IPS-20b (cell line): Measurements from ENCODE around the gene CA12.
A peak's percentile ranks its signal among the peaks of the same experiment; 100 is the strongest.
"Not testable (repeated sequence)": the region's sequence is repeated elsewhere in the genome, so short reads cannot be mapped to it uniquely, and the experiment has no call there.

Experiments
- H3K27ac ChIP-seq: one replicate; pipeline ENCODE4 v1.5.1; 2013; ENCODE audit warnings: low read length
- H3K27me3 ChIP-seq: 2 replicates; pipeline ENCODE4 v1.6.1; 2013; ENCODE audit warnings: mild to moderate bottlenecking, low read length, inconsistent platforms; ENCODE audit not compliant: insufficient read depth
- H3K36me3 ChIP-seq: 2 replicates; pipeline ENCODE4 v1.6.1; 2013; ENCODE audit warnings: low read depth, mild to moderate bottlenecking, inconsistent platforms, low read length, moderate library complexity; ENCODE audit not compliant: insufficient read depth
- H3K4me1 ChIP-seq: 2 replicates; pipeline ENCODE4 v1.6.1; 2013; ENCODE audit warnings: mild to moderate bottlenecking, control low read depth, inconsistent platforms, low read length, moderate library complexity; ENCODE audit not compliant: insufficient read depth
- H3K4me3 ChIP-seq: 2 replicates; pipeline ENCODE4 v1.5.1; 2013; ENCODE audit warnings: mild to moderate bottlenecking, low read length, inconsistent platforms
- H3K9ac ChIP-seq: 2 replicates; pipeline ENCODE4 v1.6.1; 2013; ENCODE audit warnings: low read depth, mild to moderate bottlenecking, inconsistent platforms, low read length, moderate library complexity
- H3K9me3 ChIP-seq: 2 replicates; pipeline ENCODE4 v1.6.1; 2013; ENCODE audit warnings: mild to moderate bottlenecking, low read depth, low read length, inconsistent platforms; ENCODE audit not compliant: insufficient read depth

The CA12 gene

GRCh38 chr15:63324770-63325169 lies 56.9 kb downstream of the CA12 start:
- no peak overlapping the region for H3K27ac ChIP-seq

GRCh38 chr15:63323798-63324563 lies 57.7 kb downstream of the CA12 start:
- no peaks in the 10 kb centered on the region for H3K27me3 ChIP-seq
- H3K27ac ChIP-seq: no peak overlapping the region
- no peak overlapping the region for H3K4me3 ChIP-seq
- no peaks in the 10 kb centered on the region for H3K9me3 ChIP-seq
- peaks cover 3% of the 10 kb centered on the region; the same call in 1 of the 2 replicates for H3K4me1 ChIP-seq
- no peaks in the 10 kb centered on the region for H3K36me3 ChIP-seq
- no peak overlapping the region for H3K9ac ChIP-seq

More at GRCh38 chr15:63324770-63325169, 56.9 kb downstream of the CA12 start:
- Histone ChIP-seq H3K9ac (no peak overlapping the region), H3K9me3 (no peaks in the 10 kb centered on the region), H3K4me3 (no peak overlapping the region), H3K36me3 (no peaks in the 10 kb centered on the region), H3K27me3 (no peaks in the 10 kb centered on the region), H3K4me1 (peaks cover 3% of the 10 kb centered on the region; the same call in 1 of the 2 replicates)

GRCh38 chr15:63322541-63322940 lies 59.1 kb downstream of the CA12 start:
- Histone ChIP-seq H3K4me3 (no peak overlapping the region), H3K9me3 (no peaks in the 10 kb centered on the region), H3K36me3 (no peaks in the 10 kb centered on the region), H3K4me1 (peaks cover 3% of the 10 kb centered on the region; the same call in 1 of the 2 replicates), H3K27me3 (no peaks in the 10 kb centered on the region), H3K9ac (no peak overlapping the region), H3K27ac (no peak overlapping the region)

- Histone ChIP-seq H3K9me3 (no peaks in the 10 kb centered on the region), H3K27ac (no peak overlapping the region), H3K9ac (no peak overlapping the region), H3K36me3 (no peaks in the 10 kb centered on the region), H3K4me3 (no peak overlapping the region), H3K27me3 (no peaks in the 10 kb centered on the region), H3K4me1 (peaks cover 4% of the 10 kb centered on the region; the same call in 1 of the 2 replicates)
Measured at GRCh38 chr15:63321462-63321861, 60.2 kb downstream of the CA12 start.

- H3K36me3 ChIP-seq, H3K4me1 ChIP-seq, H3K4me3 ChIP-seq, H3K9me3 ChIP-seq, H3K9ac ChIP-seq, H3K27me3 ChIP-seq, H3K27ac ChIP-seq: not testable (repeated sequence)
Measured at GRCh38 chr15:63320981-63321380, 60.7 kb downstream of the CA12 start.

- H3K27ac ChIP-seq, H3K9ac ChIP-seq: not testable (repeated sequence)
Measured at GRCh38 chr15:63320446-63320845, 61.2 kb downstream of the CA12 start.

GRCh38 chr15:63319065-63319464 lies 62.6 kb downstream of the CA12 start:
- Histone ChIP-seq H3K27me3 (no peaks in the 10 kb centered on the region), H3K27ac (no peak overlapping the region), H3K9ac (no peak overlapping the region), H3K36me3 (no peaks in the 10 kb centered on the region), H3K4me3 (no peak overlapping the region), H3K9me3 (no peaks in the 10 kb centered on the region), H3K4me1 (peaks cover 24% of the 10 kb centered on the region)

More at GRCh38 chr15:63320446-63320845, 61.2 kb downstream of the CA12 start:
- not testable (repeated sequence) for H3K9me3 ChIP-seq, H3K4me3 ChIP-seq, H3K36me3 ChIP-seq, H3K27me3 ChIP-seq
- peaks cover 12% of the 10 kb centered on the region for H3K4me1 ChIP-seq

GRCh38 chr15:63318344-63318743 lies 63.3 kb downstream of the CA12 start:
- no peaks in the 10 kb centered on the region for H3K9me3 ChIP-seq
- H3K27me3 ChIP-seq: no peaks in the 10 kb centered on the region
- no peak overlapping the region for H3K9ac ChIP-seq

GRCh38 chr15:63314409-63314808 lies 67.2 kb downstream of the CA12 start:
- Histone ChIP-seq H3K9me3 (no peaks in the 10 kb centered on the region), H3K4me1 (peaks cover 42% of the 10 kb centered on the region), H3K27ac (no peak overlapping the region), H3K36me3 (no peaks in the 10 kb centered on the region), H3K4me3 (no peak overlapping the region), H3K9ac (no peak overlapping the region), H3K27me3 (no peaks in the 10 kb centered on the region)

More at GRCh38 chr15:63318344-63318743, 63.3 kb downstream of the CA12 start:
- no peaks in the 10 kb centered on the region for H3K36me3 ChIP-seq
- H3K27ac ChIP-seq: no peak overlapping the region
- H3K4me3 ChIP-seq: no peak overlapping the region
- H3K4me1 ChIP-seq: peaks cover 29% of the 10 kb centered on the region

GRCh38 chr15:63313825-63314224 lies 67.8 kb downstream of the CA12 start:
- no peak overlapping the region for H3K9ac ChIP-seq
- H3K9me3 ChIP-seq: no peaks in the 10 kb centered on the region
- peaks cover 42% of the 10 kb centered on the region for H3K4me1 ChIP-seq
- no peak overlapping the region for H3K4me3 ChIP-seq
- no peaks in the 10 kb centered on the region for H3K36me3 ChIP-seq
- H3K27ac ChIP-seq: no peak overlapping the region
- H3K27me3 ChIP-seq: no peaks in the 10 kb centered on the region

- Histone ChIP-seq H3K27me3 (no peaks in the 10 kb centered on the region), H3K4me3 (peak overlapping the region; percentile 40), H3K9ac (no peak overlapping the region), H3K9me3 (no peaks in the 10 kb centered on the region), H3K27ac (no peak overlapping the region), H3K36me3 (no peaks in the 10 kb centered on the region), H3K4me1 (peaks cover 42% of the 10 kb centered on the region)
Measured at GRCh38 chr15:63312286-63312685, 69.4 kb downstream of the CA12 start.

- no peaks in the 10 kb centered on the region for H3K27me3 ChIP-seq
- H3K36me3 ChIP-seq: peaks cover 13% of the 10 kb centered on the region
- H3K4me1 ChIP-seq: peaks cover 33% of the 10 kb centered on the region
- H3K9ac ChIP-seq: no peak overlapping the region
- no peaks in the 10 kb centered on the region for H3K9me3 ChIP-seq
- no peak overlapping the region for H3K27ac ChIP-seq
- H3K4me3 ChIP-seq: no peak overlapping the region
Measured at GRCh38 chr15:63310646-63311045, 71.0 kb downstream of the CA12 start.
